ENCODE measurements around the gene GARNL3.

Gene GARNL3

DNA sequence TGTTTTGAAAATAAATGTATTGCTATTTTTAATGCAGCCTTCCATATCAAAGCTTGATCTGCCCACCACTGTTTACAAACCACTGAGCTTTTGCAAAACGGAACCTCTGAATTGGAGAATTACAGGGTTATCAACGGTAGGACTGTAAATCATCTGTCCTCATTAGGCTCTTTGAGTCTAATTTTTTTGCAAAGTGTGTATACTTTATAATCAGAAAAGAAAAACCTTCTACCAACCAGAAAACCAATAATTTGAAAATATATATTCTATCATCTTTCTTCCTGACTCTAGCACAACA is 125.6 kb downstream of the GARNL3 start:
- DNase-seq = no peak

DNA sequence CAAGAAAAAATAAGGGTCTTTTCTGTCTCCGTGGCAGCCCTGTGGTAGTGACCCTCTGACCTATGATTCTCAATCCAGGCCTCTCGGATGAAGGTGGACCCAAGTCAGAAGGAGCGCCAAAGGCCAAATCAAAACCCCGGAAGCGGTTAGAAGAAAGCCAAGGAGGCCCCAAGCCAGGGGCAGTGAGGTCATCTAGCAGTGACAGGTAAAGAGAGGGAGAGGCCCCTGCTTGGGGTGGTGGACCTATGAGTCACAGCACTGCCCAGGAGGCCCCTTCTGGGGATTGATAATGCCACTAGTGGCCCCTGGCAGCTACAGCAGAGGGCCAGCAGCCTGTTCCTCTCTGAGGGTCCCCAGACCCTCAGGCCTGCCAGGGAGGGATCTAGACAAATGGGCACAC is 126.0 kb downstream of the GARNL3 start:
- DNase-seq = no peak

DNA sequence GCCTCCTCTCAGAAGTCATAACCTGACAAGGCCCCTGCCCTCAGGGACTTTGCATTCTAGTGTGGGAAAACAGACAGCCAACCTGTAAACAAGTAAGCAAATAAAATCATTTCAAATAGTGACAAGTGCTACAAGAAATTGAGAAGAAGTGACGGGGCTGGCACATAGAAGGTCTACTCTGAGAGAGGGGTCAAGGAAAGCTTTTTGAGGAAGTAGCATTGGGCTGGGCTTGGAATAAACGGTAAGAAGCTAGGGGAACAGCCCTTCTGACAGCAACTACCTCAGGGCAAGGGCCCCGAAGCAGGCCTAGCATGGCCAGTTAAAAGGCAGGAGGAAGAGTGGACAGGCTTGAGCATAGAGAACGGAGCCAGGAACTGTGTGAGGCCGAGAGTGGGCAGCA is 127.6 kb downstream of the GARNL3 start:
- no peak for DNase-seq

DNA sequence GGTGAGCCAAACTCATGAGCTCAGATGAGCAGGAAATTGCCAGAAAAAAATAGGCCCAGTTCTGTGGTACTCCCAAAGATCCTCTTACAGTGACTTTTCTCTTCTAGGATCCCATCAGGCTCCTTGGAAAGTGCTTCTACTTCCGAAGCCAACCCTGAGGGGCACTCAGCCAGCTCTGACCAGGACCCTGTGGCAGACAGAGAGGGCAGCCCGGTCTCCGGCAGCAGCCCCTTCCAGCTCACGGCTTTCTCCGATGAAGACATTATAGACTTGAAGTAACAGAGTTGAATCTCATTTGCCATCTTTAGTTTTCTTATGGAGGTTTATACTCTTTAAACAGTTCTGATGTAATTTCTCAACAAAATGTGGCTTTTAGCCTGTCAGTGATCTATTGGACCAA is 128.4 kb downstream of the GARNL3 start:
- no peak for DNase-seq

DNA sequence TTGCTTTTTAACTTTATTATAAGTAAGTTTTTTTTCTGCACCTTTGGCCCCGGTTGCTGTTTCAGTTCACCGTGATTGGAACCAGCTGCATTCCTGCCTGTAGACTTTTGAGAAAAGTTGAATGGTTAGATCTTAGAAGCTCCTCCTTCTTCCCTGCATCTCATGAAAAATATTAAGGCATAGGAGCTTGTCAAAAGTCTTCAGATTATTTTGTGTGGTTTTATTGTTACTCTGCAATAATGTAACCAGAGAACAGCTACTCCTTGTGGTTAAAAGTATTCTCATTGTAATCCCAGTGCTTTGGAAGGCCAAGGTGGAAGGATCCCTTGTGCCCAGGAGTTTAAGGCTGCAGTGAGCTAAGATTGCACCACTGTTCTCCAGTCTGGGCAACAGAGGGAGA is 129.1 kb downstream of the GARNL3 start:
- DNase-seq = no peak

DNA sequence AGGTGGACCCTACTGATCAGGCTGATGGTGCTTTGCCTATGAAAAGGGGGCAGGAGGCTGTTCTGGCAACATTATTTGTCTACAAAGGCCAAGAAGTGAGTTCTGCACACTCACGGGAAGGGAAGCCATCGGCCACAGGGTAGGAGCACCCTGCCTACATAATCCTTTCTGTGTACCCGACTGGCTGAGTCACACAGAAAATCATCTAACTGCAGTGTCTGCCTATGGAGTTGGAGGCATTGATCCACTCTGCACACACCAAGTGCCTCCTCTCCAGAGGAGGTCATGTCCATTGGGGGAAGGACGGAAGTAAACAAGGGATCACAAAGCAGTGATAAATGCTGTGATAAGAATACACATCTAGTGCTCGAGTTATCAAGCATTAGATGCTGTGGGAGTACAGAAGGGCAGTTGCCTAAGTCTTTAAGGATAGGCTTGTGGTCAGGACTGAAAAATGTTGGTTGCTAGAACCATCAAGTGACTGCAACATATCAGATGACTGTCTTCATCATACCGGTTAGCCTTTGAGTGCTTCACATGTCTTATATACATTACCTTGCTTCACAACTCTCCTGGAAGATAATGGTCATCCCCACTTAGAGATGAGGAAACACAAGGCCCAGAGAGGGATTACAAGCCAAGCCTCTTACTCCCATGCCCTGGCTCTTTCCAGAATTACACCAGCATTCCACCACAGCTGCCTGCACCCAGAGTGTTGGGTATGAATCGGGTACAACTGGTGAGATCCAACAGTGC is 131.1 kb downstream of the GARNL3 start:
- DNase-seq = no peak

DNA sequence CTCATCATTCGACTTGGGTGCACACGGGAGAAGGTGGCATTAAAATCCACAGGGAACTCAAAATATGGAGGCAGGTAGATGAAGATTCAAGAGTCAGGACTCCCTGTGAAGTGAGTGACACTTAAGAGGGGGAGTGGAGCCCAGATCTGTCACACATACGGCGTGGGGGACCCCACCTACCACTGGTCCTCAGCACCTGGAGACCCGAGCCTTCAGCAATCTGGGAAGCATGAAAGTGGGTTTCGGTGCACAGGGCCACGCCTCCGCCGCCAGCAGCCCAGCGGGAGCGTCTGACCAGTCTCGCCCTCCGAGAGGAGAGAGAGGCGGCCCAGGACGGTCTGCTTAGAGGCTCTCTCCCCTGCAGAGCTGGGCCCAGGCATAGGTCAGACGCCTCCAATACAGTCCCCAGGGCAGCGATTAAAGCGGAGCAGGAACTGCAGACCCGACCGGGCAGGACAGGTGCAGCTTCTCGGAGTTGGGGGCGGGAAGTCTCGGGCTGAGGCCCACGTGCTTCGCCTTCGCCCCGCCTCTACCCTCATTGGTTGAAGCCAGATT is 131.8 kb downstream of the GARNL3 start:
- DNase-seq = no peak

DNA sequence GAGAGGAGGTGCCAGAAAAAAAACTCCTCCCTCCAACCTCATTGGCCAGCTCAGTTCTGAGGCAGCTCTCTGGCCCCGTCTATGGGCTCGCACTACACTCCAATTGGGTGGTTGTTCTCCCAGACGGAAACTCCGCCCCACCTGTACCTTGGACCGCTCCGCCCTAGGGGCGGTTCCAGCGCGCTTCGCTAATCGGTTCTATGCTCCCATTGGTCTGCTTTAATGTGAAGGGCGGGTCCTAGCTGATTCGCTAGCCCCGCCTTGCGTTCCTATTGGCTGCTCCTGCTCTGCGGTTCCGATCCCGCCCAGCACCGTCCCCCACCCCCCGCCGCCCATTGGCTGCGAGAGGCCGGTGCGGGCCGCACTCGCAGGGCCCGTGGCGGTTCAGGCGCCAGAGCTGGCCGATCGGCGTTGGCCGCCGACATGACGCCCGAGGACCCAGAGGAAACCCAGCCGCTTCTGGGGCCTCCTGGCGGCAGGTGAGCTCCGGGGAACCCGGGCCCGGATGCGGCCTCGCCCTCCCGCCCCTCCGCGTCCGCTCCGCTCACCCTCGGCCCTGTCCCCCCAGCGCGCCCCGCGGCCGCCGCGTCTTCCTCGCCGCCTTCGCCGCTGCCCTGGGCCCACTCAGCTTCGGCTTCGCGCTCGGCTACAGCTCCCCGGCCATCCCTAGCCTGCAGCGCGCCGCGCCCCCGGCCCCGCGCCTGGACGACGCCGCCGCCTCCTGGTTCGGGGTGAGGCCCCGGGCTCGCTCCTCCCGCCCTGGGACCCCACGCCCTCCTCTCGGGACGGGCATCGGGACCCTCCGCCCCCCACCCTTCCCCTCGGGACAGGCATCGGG is 132.5 kb downstream of the GARNL3 start, which contains the start of gene SLC2A8:
Gene SLC2A8 (plus strand): TSS at position 362 of the 838 bp plus-strand sequence. CDS start 62 bp downstream, at position 424.
- peak; percentile 78 for DNase-seq

DNA sequence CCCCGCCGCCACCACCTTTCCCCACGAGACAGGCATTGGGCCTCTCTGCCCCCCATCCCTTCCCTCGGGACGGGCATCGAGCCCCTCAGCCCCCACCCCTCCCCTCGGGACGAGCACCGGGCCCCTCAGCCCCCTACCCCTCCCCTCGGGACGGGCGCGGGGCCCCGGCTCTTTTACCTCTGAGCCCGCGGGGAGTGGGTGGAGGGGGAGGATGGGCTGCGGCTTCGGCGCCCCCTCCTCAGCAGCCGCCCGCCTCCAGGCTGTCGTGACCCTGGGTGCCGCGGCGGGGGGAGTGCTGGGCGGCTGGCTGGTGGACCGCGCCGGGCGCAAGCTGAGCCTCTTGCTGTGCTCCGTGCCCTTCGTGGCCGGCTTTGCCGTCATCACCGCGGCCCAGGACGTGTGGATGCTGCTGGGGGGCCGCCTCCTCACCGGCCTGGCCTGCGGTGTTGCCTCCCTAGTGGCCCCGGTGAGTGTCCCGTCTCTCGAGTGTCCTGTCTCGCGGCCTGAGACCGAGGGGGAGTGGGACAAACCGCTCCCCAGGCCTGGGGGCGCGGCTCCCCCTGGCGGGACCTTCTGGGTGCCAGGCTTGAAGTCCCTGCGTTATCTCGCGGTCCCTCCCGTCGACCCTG is 133.2 kb downstream of the GARNL3 start:
- DNase-seq = no peak

DNA sequence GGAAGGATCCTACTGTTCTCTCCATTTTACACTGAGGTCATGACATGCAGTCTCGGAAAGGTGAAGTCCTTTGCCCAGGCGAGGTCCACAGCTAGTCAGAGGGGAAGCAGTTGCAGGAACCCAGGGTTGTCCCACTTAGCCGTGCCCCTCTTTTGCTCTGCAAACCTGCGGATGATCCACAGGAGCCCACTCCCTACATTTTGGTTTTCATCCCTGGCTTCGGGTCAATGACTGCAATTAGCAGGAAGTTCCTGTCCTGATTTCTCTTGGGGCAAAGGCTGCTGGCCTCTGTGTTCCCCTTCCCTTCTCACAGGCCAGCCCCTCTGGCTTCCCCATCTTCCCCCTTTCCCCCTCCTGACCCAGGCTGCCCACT is 133.7 kb downstream of the GARNL3 start:
- no peak for DNase-seq

DNA sequence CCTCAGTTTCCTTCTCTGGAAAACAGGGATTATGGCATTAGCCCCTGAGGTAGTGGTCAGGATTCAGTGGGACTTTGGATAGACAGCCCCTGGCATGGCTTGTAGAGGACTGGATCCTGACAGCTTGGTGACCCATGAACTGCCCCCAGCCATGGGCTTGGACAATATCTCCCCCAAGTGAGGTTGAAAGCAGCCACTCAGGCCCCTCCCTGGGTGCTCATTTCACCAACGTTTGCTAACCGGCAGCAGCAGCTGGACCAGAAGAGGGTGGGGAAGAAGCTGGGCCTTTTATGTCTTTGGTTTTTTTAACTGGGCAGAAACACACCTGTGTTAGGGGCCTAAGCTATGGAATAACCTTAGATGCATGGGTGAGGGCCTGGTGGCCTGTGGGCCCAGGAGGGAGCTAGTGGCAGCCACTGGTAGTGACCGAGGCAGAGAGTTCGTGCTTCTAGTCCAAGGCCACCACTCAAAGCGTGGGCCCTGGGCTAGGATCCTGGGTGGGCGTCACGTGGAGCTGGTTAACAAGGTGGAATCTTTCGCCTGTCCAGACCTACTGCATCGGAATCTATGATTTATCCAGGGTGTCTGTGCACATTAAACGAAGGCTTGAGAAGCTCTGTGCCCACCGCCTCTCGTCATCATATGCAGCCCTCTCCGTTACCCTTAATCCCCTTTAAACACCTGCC is 134.3 kb downstream of the GARNL3 start:
- no peak for DNase-seq

DNA sequence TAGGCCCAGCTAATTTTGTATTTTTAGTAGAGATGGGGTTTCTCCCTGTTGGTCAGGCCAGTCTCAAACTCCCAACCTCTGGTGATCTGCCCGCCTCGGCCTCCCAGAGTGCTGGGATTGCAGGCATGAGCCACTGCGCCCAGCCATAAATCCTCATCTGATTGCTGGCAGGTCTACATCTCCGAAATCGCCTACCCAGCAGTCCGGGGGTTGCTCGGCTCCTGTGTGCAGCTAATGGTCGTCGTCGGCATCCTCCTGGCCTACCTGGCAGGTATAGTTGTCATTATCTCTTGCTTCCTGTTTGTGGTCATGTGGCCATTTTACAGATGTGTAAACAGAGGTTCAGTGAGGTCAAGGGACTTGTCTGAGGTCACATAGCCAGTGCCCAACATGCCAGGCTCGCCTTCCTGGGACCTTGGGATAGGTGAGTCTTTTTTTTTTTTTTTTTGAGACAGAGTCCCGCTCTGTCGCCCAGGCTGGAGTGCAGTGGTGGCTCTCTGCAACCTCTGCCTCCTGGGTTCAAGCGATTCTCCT is 135.2 kb downstream of the GARNL3 start:
- DNase-seq = no peak

DNA sequence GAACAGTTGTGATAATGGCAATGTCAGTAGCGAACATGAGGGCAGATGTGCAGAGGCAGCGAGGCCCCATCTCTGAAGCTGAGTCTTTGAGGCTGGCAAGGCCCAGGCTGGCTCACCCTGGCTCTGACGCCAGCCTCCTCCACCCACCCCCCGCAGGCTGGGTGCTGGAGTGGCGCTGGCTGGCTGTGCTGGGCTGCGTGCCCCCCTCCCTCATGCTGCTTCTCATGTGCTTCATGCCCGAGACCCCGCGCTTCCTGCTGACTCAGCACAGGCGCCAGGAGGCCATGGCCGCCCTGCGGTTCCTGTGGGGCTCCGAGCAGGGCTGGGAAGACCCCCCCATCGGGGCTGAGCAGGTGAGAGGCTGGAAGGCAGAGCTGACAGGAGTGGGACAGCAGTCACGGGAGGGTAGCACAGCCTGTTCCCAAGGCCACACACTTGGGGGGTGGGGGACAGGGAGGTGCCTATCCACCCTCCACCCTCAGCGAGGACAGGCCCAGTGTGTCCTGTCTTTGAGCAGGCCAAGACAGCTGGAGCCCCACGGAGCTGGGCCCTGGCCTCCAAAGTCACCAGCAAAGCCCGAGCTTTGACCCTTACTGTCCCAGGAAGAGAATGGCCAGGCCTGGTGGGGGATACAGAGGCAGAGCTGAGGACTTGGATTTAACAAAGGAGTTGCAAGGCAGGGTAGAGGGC is 138.0 kb downstream of the GARNL3 start:
- DNase-seq = no peak

DNA sequence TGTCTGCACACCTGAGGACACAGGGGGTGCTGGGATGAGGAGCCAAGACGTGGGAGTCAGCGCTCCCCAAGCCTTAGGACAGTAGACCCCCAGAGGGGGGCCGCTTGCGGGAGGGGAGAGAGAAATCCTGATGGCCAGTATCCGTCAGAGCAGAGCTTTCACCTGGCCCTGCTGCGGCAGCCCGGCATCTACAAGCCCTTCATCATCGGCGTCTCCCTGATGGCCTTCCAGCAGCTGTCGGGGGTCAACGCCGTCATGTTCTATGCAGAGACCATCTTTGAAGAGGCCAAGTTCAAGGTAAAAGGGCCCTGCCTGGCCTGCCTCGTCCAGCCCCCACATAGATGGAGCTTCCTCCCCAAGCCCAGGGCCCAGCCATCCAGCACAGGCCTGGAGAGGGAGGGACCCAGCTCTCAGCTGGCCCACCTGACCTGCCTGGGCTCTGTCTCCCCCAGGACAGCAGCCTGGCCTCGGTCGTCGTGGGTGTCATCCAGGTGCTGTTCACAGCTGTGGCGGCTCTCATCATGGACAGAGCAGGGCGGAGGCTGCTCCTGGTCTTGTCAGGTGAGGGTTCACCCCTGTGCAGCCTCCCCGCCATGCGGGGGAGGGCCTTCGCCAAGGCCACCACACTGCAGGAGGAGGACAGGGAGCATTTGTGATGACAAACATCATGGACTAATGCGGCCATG is 139.1 kb downstream of the GARNL3 start:
- no peak for DNase-seq

DNA sequence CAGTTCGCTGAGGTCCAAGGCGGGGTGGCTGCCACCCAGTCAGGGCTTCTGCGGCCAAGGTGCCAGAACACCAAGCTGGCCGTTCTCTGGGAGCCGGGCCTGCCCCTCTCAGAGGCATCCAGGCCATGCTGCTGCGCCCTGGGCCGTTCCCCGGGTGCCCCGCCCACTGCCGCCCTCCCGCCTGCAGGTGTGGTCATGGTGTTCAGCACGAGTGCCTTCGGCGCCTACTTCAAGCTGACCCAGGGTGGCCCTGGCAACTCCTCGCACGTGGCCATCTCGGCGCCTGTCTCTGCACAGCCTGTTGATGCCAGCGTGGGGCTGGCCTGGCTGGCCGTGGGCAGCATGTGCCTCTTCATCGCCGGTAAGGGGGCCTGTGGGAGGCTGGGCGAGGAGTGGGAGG is 140.1 kb downstream of the GARNL3 start:
- no peak for DNase-seq

DNA sequence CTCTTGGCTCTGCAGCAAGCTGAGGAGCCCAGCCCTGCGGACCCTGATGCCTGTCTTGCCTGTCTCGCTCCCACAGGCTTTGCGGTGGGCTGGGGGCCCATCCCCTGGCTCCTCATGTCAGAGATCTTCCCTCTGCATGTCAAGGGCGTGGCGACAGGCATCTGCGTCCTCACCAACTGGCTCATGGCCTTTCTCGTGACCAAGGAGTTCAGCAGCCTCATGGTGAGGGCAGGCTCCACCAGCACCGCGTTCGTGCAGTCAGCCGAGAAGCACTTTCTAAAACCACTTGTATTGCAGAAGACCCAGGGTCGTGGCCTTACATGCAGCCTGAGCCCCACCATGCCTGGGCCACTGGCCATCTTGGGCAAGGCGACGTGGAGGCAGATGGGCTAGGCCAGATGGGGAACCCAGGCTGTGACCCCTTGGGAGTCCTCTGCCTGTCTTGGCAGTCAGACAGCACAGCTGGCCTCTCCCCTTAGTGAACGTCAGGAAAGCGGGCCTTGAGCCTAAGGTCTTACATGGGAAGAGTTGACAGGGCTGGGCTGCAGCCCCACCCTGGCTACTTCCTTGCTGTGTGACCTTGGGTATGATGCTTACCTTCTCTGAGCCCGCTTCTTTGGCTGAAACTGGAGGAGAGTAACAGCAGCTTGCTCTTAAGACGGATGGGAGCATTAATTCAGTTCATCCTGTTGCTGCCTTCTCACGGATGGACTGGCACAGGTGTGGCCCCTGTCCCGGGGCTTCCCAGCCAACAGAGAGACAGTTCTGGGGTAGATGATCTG is 141.0 kb downstream of the GARNL3 start:
- no peak for DNase-seq

DNA sequence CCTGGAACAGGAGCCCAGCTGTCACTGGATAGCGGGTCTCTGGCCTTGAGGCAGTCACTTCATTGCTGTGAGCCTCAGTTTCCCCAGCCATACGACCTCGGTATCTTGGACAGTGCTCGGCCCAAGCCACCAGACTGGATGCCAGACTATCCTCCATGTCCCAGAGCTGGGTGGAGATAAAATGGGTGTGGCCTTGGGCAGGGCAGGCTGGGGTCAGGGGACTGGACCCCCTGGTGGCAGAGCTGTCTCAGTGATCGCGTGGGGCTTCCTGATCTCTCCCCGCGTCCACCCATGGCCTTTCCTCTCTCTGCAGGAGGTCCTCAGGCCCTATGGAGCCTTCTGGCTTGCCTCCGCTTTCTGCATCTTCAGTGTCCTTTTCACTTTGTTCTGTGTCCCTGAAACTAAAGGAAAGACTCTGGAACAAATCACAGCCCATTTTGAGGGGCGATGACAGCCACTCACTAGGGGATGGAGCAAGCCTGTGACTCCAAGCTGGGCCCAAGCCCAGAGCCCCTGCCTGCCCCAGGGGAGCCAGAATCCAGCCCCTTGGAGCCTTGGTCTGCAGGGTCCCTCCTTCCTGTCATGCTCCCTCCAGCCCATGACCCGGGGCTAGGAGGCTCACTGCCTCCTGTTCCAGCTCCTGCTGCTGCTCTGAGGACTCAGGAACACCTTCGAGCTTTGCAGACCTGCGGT is 142.4 kb downstream of the GARNL3 start:
- no peak for DNase-seq

DNA sequence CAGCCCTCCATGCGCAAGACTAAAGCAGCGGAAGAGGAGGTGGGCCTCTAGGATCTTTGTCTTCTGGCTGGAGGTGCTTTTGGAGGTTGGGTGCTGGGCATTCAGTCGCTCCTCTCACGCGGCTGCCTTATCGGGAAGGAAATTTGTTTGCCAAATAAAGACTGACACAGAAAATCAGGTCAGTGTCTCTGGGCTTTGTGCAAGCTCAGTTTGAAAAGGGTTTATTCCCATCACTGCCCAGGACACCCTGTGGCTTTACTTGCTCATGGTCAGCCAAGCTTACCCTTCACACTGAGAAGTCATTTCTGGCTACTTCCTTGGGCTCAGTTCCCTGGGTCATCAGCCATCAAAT is 142.9 kb downstream of the GARNL3 start:
- no peak for DNase-seq

DNA sequence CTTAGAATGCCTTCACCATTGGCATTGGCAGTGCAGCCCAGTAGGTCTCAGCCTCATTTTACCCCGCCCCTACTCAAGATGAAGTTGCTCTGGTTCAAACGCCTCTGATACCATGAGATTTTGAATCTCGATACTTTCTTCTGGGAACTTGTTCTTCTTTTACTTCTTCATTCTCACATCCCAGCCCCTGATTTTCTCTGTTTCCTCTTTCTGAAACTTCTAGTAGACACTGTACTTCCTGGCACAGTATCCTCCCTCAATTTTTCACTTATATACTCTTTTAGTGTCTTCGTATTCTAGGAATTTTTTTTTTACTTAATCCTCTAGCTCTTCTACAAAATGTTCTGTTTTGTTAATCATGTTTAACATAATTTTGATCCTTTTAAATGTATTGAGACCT is 146.5 kb downstream of the GARNL3 start:
- DNase-seq = no peak

DNA sequence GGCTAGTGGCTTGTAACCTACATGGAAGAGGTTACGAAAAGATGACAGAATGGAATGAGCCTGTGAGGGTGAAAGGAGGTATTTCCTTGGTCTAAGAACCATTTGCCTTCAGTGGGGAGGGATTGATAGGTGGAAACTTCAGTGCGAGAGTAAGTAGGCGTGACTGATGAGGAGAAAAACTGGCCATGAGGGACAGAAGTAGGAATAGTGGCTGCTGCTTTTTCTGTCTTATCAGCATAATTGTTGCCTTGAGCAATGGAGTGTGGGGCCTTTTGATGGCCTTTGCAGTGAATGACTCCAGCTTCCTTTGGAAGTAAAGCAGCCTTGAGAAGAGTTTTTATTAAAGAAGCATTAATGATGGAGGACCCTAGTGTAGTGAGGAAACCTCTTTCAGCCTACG is 150.6 kb downstream of the GARNL3 start:
- no peak for DNase-seq

Measured in activated effector memory CD4-positive, alpha-beta T cell treated with Interleukin-2 at 50 U/mL for 16 hours (primary cell).